Upper lobe of left lung (tissue), 4 donors: ENCODE data around the gene HSD11B2.

ENCODE experiments used
- POLR2A ChIP-seq, 4 donors: fragments of 450-650 bp; IDR thresholded peaks; one replicate each; pipeline ENCODE4 v1.5.1; 2016 to 2017; ENCODE audit warnings: antibody characterized with exemption in 4 of 4, mild to moderate bottlenecking in 2 of 4
- TF ChIP-seq, protein P1 (sequence below), 6 experiments: fragments of 450-650 bp in 4 of 6; fragments of 200-600 bp in 2 of 6; sonication (generic) in 2 of 6; IDR thresholded peaks; one replicate each; pipeline ENCODE4 v1.5.1; 2016 to 2019; ENCODE audit warnings: antibody characterized with exemption in 6 of 6

DNA sequence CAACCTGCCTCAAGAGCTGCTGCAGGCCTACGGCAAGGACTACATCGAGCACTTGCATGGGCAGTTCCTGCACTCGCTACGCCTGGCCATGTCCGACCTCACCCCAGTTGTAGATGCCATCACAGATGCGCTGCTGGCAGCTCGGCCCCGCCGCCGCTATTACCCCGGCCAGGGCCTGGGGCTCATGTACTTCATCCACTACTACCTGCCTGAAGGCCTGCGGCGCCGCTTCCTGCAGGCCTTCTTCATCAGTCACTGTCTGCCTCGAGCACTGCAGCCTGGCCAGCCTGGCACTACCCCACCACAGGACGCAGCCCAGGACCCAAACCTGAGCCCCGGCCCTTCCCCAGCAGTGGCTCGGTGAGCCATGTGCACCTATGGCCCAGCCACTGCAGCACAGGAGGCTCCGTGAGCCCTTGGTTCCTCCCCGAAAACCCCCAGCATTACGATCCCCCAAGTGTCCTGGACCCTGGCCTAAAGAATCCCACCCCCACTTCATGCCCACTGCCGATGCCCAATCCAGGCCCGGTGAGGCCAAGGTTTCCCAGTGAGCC is 5.8 kb downstream of the HSD11B2 start:
- no peak for TF ChIP-seq POLR2A (IDR thresholded peaks at IDR 0.05)
- TF ChIP-seq, protein P1, sequence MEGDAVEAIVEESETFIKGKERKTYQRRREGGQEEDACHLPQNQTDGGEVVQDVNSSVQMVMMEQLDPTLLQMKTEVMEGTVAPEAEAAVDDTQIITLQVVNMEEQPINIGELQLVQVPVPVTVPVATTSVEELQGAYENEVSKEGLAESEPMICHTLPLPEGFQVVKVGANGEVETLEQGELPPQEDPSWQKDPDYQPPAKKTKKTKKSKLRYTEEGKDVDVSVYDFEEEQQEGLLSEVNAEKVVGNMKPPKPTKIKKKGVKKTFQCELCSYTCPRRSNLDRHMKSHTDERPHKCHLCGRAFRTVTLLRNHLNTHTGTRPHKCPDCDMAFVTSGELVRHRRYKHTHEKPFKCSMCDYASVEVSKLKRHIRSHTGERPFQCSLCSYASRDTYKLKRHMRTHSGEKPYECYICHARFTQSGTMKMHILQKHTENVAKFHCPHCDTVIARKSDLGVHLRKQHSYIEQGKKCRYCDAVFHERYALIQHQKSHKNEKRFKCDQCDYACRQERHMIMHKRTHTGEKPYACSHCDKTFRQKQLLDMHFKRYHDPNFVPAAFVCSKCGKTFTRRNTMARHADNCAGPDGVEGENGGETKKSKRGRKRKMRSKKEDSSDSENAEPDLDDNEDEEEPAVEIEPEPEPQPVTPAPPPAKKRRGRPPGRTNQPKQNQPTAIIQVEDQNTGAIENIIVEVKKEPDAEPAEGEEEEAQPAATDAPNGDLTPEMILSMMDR (IDR thresholded peaks at IDR 0.05): no peak
